HTERT RPE-1 (cell line): ENCODE data around the gene UBE2Q2.
"Not testable (repeated sequence)": the region's sequence is repeated elsewhere in the genome, so short reads cannot be mapped to it uniquely, and the experiment has no call there.

ENCODE experiments used
- in situ Hi-C: fragments of 300-500 bp; cut with MboI; formaldehyde crosslinking; loops from 4 replicates; pipeline ENCODE4 v1.14.3; 2020; ENCODE audit warnings: low sequenced_read_pairs

Gene UBE2Q2

DNA sequence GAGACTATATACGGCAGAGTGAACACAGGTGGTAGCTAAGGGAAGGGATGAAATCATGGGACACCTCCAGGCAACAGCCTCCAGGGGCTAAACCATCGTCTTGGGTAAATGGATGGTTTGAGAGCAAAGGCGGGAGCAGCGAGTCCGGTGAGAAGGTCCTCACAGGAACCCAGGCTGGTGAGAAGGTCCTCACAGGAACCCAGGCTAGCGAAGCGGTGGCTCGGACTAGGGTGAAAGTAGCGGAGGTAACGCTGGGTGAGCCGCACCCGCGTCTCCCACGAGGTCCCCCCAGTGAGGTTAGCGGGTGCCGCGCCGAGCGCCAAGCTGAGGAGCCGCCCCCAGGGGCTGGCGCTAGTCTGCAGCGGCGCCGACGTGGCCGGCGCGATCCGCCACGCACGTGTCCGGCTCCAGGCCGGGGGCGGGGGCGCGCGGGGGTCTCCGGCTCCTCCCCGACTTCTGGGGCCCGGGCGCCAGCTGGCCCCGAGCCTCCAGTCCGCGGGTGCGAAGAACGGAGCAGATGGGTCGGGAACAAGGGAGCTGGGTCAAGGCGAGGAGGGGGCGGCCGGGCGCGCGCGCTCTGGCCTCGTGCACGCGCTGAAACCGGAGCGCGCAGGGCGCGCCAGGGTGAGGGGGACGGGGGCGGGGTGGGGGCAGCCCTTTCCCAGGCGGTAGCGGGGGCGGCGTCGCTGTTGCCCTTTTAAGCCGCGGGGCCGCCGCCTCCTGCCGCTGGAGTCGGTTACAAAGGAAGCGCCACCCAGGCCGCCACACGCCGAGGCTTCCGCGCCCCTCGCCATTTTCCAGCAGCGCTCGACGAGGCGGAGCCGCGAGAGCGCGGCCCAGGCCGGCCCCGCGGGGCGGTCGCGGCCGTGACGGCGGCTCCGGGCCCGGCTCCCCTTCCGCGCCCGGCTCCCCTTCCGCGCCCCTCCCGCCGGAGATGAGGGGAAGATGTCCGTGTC is at the start of gene UBE2Q2:
Gene UBE2Q2, plus strand, starts transcription at position 726 of the 956 bp plus-strand sequence. Its CDS starts 220 bp downstream, at position 946.
- in situ Hi-C loops, result no loop called here

GRCh38 chr15:75796321-75796720 is 46.9 kb upstream of the UBE2Q2 start:
- in situ Hi-C loops, result no loop called here

GRCh38 chr15:75797146-75797545 is 46.1 kb upstream of the UBE2Q2 start:
- in situ Hi-C loops, result not testable (repeated sequence)

- in situ Hi-C loops, result no loop called here
Observed at GRCh38 chr15:75799190-75799589, 44.1 kb upstream of the UBE2Q2 start.

GRCh38 chr15:75800409-75800808 is 42.8 kb upstream of the UBE2Q2 start:
- in situ Hi-C loops, result not testable (repeated sequence)

DNA sequence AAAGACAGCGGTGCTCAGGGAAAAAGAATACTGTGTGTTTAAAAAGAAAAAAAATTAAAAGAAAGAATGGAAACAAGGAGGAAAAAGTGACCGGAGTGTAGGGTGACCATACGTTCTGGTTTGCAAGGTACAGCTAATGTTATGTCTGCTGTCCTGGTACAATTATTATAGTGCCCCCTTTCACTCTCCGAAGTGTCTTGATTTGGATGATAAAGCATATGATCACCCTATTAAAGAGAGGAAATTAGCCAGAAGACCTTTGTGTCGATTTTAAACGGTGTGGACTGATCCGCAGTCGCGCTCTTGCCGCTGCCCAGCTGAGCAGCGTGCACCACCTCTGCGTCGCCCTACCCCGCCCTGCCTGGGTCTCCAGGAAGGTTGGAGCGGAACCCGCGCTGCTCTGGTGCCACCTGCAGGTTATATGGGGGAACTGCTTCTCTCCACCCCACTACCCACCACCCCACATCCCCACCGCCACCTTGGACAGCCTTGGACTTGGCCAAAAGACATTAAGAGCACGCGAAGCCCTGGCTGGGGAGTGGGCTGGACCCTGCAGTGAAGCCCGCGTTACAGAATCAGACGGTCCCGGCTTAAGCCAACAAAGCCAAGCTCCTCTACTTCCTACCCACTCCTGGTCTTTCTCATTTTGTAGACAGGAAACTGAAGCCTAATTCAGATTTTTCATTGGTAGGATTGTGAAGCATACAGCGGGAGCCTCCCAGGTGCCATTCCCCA is 41.2 kb upstream of the UBE2Q2 start:
- in situ Hi-C loops, result no loop called here

- in situ Hi-C loops, result not testable (repeated sequence)
Observed at GRCh38 chr15:75807486-75807885, 35.8 kb upstream of the UBE2Q2 start.

DNA sequence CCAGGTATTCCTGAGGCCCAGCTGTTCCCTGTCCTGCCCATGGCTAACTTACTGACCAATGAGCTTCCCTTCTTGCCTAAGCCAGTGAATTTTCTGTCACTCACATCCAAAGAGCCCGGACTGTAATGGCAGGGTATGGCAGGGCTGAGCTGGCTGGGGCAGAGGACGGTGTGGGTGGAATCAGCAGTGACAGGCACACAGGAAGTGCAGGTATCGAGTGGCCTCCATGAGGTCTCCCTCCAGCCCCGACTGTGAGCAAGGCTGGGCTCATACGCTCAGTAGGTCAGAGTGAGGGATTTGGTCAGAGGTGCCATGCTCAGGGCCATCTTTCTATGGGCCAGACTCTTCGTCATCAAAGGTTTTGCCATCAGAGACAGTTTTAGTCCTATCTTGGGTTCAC is 35.2 kb upstream of the UBE2Q2 start:
- in situ Hi-C loops, result not testable (repeated sequence)

DNA sequence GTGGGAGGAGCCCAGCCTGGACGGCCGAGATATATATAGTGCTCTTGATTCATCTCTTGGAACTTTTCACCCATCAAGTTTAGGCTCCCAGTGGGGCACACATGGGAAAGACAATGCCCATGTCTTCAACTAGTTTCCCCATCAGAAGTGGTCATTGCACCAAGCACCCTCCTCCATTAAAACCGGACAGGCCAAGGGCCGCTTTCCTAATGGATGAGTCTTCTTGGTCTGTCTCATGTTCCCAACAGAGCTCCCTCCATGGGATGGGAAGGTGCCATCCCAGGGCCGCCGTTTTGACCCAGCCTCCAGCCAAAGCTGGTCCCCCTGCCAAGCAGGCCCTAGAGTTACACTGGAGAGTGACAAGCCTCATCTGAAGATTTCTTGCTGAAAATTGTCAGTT is 34.7 kb upstream of the UBE2Q2 start:
- in situ Hi-C loops, result no loop called here

GRCh38 chr15:75809986-75810750 is 33.1 kb upstream of the UBE2Q2 start:
- in situ Hi-C loops, result no loop called here

GRCh38 chr15:75810874-75811498 is 32.3 kb upstream of the UBE2Q2 start:
- in situ Hi-C loops, result no loop called here

- in situ Hi-C loops, result no loop called here
Observed at GRCh38 chr15:75811626-75812025, 31.6 kb upstream of the UBE2Q2 start.

- in situ Hi-C loops, result no loop called here
Observed at GRCh38 chr15:75814794-75815193, 28.5 kb upstream of the UBE2Q2 start.

DNA sequence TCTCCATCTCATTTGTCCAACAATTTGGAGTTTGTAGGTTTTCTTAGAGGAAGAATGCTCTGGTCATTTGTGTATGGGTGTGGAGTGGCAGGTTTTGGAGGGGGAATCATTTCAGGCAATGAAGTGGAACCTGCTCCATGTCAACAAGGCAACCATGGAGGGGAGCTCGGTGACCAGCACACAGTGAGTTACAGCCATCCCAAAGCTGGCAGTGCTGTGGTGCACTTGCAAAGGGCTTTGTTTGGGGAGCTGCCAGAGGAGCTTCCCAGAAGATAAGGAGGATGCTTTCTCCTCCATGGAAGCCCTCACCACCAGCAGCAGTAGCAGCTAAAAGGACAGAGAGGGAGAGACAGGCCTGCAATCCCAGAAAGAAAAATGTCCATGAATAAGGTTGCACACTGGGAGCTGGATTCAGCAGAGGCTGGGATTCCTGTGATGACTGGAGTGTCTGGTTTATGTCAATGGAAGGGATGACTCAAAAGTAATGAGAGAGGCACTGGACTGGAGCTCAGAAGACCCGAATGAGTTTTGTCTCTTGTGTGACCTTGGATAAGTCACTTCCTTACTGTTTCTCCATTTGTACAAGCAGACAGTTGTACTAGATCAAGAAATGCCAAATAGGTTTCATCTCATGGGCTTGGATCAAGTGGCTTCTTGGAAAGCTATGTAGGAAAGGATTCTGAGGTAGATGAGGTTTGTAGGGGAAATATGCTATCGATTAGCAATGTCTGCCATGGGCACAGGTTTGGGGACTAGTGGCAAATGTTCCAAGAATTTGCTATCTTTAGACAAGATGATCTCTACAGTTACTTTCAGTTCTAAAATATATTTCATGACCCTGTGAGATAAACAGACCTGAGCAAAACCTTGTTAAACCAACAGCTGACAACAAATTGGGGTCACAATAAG is 27.2 kb upstream of the UBE2Q2 start:
- in situ Hi-C loops, result no loop called here

DNA sequence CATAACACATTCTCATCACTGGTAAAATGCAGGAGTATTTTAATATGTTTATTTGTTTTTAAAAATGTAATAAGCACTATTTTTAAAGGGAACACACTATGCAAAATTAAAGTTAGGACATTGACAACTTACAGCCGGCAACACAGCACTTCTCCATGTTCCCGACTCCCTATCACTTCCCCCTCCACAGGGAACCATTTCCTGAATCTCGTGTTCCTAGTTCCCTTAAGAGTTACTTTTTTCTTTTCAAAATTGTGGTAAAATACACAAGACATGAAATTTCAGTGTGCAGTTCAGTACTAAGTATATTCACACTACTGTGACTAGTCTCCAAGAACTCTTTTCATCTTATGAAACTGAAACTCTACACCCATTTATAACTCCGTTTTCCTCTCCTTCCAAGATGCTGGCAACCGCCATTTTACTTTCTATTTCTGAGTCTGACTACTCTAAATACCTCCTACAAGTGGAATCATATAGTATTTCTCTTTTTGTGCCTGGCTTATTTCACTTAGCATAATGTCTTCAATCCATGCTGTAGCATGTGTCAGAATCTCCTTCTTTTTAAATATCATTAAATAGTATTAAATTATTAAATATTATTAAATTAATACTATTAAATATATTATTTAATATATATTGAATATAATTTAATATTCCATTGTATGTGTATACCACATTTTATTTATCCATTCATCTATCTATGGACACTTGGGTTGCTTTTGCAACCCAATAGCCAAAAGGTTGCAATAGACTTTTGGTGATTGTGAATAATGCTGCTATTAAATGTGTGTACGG is 25.9 kb upstream of the UBE2Q2 start:
- in situ Hi-C loops, result no loop called here

DNA sequence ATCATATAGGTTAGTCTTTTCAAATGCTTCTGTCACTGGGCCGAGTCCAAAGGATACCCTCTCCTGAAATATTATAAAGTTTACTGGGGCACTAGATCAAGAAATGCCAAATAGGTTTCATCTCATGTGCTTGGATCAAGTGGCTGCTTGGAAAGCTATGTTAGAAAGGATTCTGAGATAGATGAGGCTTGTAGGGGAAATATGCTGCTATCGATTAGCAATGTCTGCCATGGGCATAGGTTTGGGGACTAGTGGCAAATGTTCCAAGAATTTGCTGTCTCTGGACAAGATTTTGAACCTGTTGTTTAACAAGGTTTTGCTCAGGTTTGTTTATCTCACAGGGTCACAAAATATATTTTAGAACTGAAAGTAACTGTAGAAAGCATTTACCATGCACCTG is 23.0 kb upstream of the UBE2Q2 start:
- in situ Hi-C loops, result no loop called here

- in situ Hi-C loops, result no loop called here
Observed at GRCh38 chr15:75821786-75822345, 21.4 kb upstream of the UBE2Q2 start.

GRCh38 chr15:75822685-75823278 is 20.5 kb upstream of the UBE2Q2 start:
- in situ Hi-C loops, result no loop called here
